Measurements from ENCODE around the gene EHMT2. TPM values are rescaled to one million over a fixed set of nuclear protein-coding genes. Genes with fewer than 3 reads are reported as not detected.

EHMT2 gene
- total and polyA plus RNA-seq, 2 of the 8 experiments (the other 6 are each of a cell fraction or from before 2014, with no cell fraction given) = 125 to 177 TPM

- Histone ChIP-seq H3K14ac (ENCODE audit: insufficient read length) (no peak overlapping the region), H3K27ac (ENCODE audit: low read depth, low read length) (no peak overlapping the region), H4K91ac (replicated peaks; ENCODE audit: insufficient read length, low read length) (no peak overlapping the region), H2BK15ac (ENCODE audit: low read length) (no peak overlapping the region), H3K4ac (replicated peaks; ENCODE audit: insufficient read length, low read depth, low read length) (no peak overlapping the region), H2AK5ac (ENCODE audit: low read depth, low read length) (no peak overlapping the region), H3K79me1 (ENCODE audit: low read depth, low read length) (no peaks in the 10 kb centered on the region), H3K9me3 (ENCODE audit: insufficient read depth in 2 of 2, low read depth in 1 of 2, low read length in 1 of 2) (no peaks in the 10 kb centered on the region), H4K8ac (ENCODE audit: extremely low read depth, insufficient read depth, low read length) (peak overlapping the region; percentile 64; the same call in 1 of the 2 replicates), H4K20me1 (replicated peaks in 1 of 2; ENCODE audit: control insufficient read depth in 1 of 2, insufficient read depth in 2 of 2, low read length in 2 of 2) (no peaks in the 10 kb centered on the region), H4K5ac (ENCODE audit: insufficient read length, low read depth, low read length) (no peak overlapping the region), H3K18ac (ENCODE audit: extremely low read depth, low read length) (no peak overlapping the region), H2BK120ac (replicated peaks; ENCODE audit: low read depth, low read length) (no peak overlapping the region), H3K56ac (replicated peaks; ENCODE audit: insufficient read length, low read depth, low read length) (no peak overlapping the region), H3K4me1 (replicated peaks in 1 of 4; ENCODE audit: control insufficient read depth in 3 of 4, insufficient read depth in 4 of 4, low read length in 3 of 4) (peaks cover 0 to 5% (median 0%) of the 10 kb centered on the region in 4 experiments; a peak in 1 of 7 replicates), H3K27me3 (replicated peaks in 1 of 4; ENCODE audit: control insufficient read depth in 3 of 4, extremely low read depth in 1 of 4, insufficient read depth in 3 of 4, low read length in 3 of 4) (peaks cover 0 to 11% (median 2%) of the 10 kb centered on the region in 4 experiments; a peak in 3 of 7 replicates), H3K23me2 (ENCODE audit: low read depth, low read length) (no peaks in the 10 kb centered on the region), H3K4me2 (ENCODE audit: insufficient read depth in 1 of 2, low read depth in 2 of 2, low read length in 2 of 2) (no peak overlapping the region), H3K23ac (ENCODE audit: insufficient read length) (no peak overlapping the region), H2BK20ac (ENCODE audit: low read length) (no peak overlapping the region), H3K4me3 (ENCODE audit: extremely low read depth in 1 of 4, insufficient read depth in 2 of 4, low read depth in 3 of 4, low read length in 4 of 4) (no peak overlapping the region), H3K79me2 (ENCODE audit: control insufficient read depth in 1 of 2, insufficient read depth in 2 of 2, low read length in 2 of 2) (no peaks in the 10 kb centered on the region), H2AFZ (ENCODE audit: low read length) (no peak overlapping the region), H2BK5ac (ENCODE audit: low read depth, low read length) (no peak overlapping the region), H2BK12ac (ENCODE audit: low read depth, low read length) (no peak overlapping the region), H3K9ac (replicated peaks in 1 of 4; ENCODE audit: extremely low read depth in 1 of 4, low read depth in 3 of 4, low read length in 3 of 4) (no peak overlapping the region), H3K36me3 (ENCODE audit: control insufficient read depth in 2 of 4, insufficient read depth in 4 of 4, low read length in 3 of 4) (no peaks in the 10 kb centered on the region)
- DNase-seq (ENCODE audit: low read depth in 1 of 2, low spot score in 2 of 2) (no peak), FAIRE-seq (no peak)
- TF ChIP-seq PHF8 (conservative IDR thresholded peaks at IDR 0.05; ENCODE audit: low read depth, low read length) (no peak), FOSL1 (IDR thresholded peaks at IDR 0.05; ENCODE audit: insufficient read depth, low read depth, low read length) (no peak), TAF7 (optimal IDR thresholded peaks at IDR 0.05; ENCODE audit: borderline replicate concordance, low read depth, low read length) (no peak), EGR1 (IDR thresholded peaks at IDR 0.05; ENCODE audit: borderline replicate concordance, low read depth, low read length) (no peak), SP1 (IDR thresholded peaks at IDR 0.05; ENCODE audit: low read depth, low read length) (no peak)
- ChIA-PET POLR2A (ENCODE audit: partially characterized antibody) (interaction anchor here (0.6 to 3.4 kb wide), 14 partner anchors 9 to 282 kb away, joined by 3 to 16 read pairs (median 4); partner anchors contain the start of genes DXO, NELFE and SKIC2), CTCF (ENCODE audit: partially characterized antibody) (interaction anchor here (0.9 to 7.8 kb wide), 6 partner anchors 7 to 102 kb away, joined by 3 to 53 read pairs (median 4); no protein-coding TSS in a partner anchor)
- 90% methylated on average over 9 of the region's 9 CpGs; no CpG with 5 or more reads in 1 of the 2 experiments for WGBS, 2 experiments (ENCODE audit: extremely low coverage in 1 of 2, insufficient coverage in 1 of 2, insufficient read length in 1 of 2, insufficient replicate concordance in 2 of 2, low coverage in 1 of 2, low lambda C conversion rate in 2 of 2, missing lambda C conversion rate in 1 of 2)
These were observed 47.6 kb upstream of the EHMT2 start for GRCh38 chr6:31945154-31945506.

All from H1 (cell line).